GM11168 (cell line): Measurements from ENCODE around the gene KDSR.

Experiments
- in situ Hi-C: fragments of 300-500 bp; cut with MboI; formaldehyde crosslinking; loops from one replicate; pipeline ENCODE4 v1.12.0; 2022; ENCODE audit warnings: low sequenced_read_pairs; ENCODE audit not compliant: unreplicated experiment

KDSR gene, protein sequence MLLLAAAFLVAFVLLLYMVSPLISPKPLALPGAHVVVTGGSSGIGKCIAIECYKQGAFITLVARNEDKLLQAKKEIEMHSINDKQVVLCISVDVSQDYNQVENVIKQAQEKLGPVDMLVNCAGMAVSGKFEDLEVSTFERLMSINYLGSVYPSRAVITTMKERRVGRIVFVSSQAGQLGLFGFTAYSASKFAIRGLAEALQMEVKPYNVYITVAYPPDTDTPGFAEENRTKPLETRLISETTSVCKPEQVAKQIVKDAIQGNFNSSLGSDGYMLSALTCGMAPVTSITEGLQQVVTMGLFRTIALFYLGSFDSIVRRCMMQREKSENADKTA

DNA sequence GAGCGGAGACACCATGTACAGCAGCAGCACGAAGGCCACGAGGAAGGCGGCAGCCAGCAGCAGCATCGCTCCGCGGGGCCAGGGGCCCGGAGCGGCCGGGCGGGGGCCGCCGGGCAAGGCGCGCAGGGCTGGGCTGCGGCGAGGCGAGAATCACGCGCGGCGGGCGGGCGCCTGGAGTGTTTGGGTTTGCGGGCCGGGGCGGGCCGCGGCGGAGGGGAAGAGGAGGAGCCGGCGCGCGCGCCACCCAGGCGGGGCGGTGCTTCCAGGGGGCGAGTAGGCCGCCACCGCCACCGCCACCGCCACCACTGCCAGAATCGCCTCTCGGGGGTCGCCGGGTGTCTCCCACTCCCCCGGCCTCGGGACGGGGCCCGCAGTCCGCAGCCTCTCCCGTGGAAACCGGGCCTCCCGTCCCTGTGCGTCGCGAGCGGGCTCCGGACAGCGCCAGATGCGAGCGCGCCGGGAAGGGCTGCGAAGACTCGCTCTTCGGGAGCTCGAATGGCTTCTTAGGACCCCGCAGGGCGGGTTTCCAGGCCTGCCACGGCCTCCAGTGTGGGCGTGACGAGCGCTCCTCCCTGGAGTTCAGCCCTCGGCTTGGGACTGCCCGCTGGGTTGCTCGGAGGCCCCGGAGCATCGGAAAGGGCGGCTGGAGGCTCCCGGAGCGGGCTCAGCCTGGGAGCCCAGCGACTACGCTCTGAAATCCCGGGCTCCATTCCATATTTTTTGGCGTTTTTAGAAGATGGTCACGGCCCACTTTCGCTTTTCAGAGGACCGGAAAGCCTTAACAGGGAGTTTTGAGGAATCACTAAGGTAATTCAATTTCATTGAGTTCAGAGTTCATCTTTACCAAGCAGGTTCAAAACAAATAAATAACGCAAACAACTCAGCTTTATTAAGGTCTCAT lies at the start of gene KDSR:
Gene KDSR, minus strand, starts transcription at position 154 of the 901 bp plus-strand sequence. Its CDS starts 88 bp downstream, at position 66.
- in situ Hi-C loops: no loop called here

DNA sequence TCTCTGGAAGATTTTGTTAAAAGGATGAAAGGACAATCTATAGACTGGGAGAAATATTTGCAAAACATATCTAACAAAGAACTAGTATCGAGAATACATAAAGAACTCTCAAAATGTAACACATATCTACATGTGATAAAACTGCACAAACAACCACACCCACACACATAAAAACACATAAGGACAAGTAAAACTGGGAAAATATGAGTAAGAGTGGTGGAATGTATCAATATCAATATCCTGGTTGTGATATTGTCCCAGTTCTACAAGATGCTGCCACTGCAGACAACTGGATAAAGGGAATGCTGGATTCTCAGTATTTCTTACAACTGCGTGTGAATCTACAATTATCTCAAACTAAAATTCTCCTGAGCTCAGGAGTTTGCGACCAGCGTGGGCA lies 45.9 kb upstream of the KDSR start:
- in situ Hi-C loops: no loop called here

DNA sequence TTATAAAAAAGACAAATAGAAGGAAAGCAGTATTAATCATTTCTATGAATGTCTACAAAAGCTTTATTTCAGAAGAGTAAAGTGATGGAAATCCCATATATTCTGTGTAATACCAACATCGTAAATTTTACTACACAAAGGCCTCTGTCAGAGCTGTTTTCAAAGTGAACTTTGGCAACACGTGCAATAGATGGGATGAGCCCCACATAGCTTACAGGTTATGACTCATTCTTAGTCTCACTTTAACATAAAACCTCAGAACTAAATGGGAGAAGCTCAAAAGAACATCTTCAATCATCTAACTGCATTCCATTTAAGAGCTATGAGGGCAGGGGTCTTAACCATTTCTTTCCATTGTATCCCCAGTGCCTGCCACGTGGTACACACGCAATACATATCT lies 43.8 kb upstream of the KDSR start:
- in situ Hi-C loops: no loop called here

DNA sequence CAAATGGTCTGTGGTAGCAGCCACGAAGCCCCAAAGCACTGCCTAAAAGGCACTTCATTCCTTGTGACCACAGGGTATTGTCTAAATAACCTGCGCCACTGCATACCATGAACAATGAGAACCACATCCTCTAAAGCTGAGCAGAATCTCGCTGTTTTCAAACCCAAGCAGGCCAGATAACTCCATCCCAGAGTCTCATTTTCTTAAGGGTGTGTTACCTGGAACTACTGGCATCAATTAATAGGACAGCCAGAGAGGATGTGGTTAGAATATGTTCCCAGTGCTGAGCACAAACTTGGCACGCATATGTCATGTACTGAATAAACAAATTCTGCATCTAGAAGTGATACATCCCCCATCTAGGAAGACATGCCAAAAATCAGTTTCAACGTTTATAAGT lies 42.3 kb upstream of the KDSR start:
- in situ Hi-C loops: no loop called here

DNA sequence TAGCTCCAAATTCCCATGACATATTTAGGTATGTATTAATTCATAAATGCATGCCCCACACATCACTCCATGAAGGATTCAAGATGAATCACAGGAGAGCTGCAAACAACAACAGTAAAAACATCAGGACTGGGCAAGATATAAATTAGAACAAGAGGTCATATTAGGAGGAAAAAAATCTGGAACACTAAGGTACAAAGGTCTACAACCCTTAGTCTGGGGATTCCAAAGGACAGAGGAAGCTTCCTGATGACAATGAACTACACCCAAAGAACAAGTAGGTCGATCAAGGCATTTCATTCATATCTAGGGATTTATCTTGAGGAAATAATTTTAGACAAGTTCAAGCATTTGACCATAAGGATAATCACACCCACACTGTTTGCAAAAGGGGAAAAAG lies 40.7 kb upstream of the KDSR start:
- in situ Hi-C loops: no loop called here

DNA sequence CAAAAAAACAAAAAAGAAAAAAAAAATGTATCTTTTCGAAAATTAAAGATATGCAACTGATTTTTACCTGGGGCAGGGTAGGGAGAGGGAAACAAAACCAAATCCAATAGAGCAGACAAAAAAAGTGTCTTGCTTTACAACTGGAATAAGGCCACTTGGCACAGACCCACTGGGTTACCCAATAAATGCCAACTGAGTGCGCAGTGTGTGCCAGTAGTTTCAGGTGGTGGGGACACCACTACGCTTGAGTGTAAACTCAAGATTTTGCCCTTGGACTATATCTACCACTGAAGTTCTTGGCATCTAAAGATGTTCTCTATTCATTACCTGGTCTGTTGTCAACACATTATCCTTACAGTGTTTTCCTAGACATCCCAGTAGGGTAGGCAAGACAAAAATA lies 39.0 kb upstream of the KDSR start:
- in situ Hi-C loops: no loop called here

DNA sequence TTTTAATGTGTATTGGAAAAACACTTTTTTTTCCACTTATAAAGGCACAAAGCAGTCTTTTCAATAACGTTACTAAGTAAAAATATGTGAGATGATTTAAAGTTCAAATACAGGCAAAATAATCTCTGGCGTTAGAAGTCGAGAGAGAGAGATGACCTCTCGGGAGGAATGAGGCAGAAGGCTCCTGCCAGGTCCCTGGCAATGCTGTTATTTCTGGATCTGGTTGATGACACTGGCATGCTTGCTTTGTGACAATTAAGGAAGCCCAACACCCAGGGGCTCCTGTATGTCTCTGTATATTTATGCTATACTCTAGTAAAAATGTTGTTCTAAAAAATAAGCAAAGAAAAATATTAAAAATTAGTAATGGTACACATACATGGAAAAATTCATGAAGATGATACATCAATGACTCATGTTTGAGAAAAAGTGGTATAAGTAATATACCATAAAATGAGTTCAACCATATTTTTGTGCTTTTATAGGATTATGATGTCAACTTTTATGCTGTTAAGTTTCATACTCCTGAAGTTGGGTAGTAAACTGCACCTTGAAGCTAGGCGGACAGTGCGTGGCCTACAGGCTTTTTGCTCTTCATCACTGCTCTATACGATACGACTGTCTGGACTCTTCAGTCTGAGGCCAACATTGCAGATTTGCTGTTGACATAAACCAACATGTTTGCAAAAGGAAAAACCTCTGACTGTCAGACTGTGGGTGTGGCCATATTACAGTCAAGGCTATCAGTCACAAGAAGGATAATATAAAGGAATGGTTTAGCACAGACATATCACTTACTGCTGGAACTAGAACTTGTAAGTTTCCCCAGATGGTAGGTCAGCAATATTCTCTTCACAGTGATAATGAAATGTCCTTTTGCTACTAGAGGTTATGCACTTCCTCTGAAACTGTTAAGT lies 35.5 kb upstream of the KDSR start:
- in situ Hi-C loops: no loop called here

DNA sequence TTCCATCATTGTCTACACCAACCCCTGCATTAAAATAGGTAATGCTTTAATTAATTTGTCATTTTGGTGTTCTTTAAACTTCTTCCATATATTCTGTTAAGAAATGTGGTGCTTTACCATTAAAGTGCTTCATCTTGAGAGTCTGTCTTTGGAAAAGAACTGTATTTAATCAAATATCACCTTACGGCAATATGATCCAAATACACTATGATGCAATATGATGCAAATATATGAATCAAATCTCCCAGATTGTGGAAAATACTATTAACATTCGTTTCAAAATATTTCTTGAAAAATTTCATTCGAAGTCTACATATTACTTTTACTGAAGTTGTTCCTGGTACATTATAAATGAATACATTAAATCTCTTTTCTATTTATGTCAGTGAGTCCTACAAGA lies 32.3 kb upstream of the KDSR start:
- in situ Hi-C loops: no loop called here

DNA sequence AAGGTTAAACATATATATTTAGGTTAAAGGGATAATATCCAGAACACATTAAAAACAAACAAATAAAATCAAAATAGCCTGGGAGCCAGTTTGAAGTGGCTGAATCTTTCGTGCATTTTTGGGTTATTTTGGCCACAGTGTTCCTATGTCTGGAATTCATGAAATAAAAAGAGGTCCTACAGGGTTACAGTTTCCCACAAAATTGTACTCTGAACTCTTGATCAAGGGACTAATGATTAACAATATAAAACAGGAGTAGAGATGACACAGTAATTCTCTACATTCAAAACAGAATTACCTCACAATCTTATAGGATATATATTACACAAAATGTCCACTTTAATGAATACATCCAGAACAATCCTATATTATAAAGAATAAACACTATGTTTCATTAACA lies 30.3 kb upstream of the KDSR start:
- in situ Hi-C loops: no loop called here

DNA sequence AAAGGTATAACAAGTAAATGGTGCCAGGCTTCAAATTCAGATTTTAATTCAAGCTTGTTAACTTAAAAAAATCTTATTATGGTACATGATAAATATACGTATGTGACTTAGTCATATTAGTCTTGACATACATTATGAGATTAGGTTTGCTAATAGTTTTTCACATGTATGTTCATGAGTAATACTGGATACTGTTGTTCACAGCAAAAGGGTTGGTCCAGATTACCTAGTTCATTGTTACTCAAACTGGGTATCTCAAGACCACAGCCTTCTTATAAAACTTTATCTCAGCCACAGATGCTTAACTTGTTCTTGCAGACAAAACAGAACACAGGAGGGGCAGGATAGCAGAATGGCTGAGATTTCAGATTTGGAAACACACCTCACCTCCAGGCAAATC lies 28.5 kb upstream of the KDSR start:
- in situ Hi-C loops: no loop called here

DNA sequence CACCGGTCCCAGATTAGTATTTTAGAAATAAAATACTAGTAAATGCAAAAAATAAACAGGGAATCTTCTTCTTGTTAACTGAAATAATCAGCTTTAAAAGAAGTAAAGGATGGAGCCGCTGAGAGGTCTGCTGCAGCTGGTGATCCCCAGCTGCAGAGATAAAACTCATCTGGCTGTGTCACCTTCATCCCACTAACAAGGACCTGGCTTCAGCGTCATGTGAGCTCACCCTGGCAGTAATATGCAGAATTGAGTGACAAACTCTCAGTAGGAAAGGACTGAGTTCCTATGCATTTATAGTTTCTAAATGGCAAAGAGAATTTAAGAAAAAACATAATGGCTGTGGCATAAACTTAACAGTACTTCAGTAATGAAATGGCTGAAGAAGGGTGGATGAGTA lies 27.9 kb upstream of the KDSR start:
- in situ Hi-C loops: no loop called here

DNA sequence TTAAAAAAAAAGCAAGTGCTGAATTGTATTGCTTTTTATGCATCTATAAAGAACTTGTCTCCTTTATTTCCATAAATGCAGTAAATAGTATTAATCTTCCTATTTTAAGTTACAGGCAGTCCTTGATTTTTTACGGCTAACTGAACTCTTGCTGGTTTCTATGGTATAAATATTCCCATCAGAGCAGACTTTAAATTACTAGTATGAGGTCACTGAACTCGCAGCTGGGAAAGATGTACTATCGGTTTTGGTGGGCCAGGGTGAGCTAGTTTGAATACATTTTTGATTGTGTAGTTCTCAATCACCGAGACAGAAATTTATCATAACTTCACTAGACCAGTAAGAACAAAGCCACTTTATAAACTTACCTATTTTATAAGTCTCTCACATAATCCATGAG lies 20.9 kb upstream of the KDSR start:
- in situ Hi-C loops: no loop called here

DNA sequence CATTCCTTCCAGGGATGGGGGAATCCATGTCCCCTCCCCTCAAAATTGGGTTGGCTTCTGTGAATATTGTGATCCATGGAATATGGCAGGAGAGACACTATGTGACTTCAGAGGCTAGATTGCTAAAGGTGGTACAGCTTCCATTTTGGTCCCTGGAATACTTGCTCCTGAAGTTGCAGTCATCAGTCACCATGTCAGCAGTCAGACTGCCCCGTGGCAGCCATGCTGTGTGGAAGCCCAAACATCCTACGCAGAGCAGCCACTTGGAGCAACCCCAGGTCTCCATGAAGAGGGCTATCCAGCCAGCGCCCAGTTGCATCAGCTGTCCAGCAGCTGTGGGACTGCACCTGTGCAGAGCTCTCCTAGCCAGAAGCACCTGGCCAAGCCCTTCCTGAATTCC lies 15.8 kb upstream of the KDSR start:
- in situ Hi-C loops: no loop called here

DNA sequence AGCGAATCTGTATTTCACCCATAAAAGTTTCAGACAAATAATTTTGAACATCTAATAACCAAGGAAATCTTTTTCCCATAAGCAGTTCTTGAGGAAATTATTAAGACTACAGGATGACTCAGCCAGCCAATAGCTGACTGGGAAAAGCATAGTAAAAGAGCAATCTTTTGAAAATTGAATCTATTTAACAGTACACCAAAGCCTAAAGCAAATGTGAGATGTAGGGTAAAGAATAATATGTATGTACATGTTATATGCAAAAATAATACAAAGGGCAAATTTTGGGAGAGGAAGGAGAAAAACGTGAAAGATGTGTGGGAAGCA lies 12.6 kb upstream of the KDSR start:
- in situ Hi-C loops: no loop called here

DNA sequence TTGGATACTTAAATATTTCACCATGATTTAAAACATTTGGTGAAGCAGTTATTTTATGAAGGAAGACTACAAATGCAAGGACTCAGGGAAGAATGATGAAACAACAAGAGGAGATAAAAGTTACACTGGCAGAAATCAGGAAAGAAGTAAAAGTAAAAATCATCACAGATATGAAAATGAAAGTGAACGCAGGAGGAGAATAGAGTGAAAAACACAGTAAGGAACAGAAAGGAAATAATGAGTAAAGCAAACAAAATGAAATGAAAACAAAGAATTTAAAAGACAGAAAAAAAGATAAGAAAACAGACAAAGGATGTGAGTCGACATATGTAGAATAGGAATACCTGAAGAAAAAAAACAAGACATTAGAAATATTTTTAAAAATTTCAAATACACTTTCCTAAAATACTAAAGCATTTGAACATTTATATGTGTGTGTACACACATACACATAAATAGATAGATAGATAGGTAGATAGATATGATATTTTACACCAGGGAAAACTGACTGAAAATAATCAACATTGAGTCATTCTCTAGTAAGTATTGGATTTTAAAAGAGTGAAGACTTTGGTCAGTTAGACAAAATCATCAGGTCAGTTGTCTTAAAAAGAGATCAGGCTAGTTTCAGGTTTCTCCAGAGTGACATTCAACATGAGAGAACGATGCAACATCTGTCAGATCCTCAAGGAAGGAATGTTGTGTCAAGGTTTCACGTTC lies 12.1 kb upstream of the KDSR start:
- in situ Hi-C loops: no loop called here

DNA sequence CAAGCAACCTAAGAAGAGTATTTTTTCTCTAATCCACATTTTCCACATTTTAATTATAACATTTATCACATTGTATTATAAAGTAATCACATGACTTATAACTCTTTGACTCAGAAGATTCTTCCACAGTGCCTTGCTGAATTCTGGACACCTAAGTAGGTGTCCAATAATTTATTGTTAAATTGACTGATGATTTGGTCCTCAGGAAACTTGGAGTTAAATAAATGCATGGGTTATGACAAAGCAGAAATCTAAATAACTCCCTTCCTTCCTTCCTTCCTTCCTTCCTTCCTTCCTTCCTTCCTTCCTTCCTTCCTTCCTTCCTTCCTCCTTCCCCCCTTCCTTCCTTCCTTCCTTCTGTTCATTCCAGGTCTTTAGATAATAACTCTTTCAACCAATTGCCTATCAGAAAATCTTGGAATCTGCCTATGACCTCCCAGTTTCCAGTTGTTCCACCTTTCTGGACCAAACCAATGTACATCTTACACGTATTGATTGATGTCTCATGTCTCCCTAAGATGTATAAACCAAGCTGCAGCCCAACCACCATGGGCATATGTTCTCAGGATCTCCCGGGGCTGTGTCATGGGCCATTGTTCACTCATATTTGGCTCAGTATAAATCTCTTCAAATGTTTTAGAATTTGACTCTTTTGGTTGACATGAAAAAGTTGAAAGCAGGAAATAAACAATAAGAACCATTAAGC lies 10.4 kb upstream of the KDSR start:
- in situ Hi-C loops: no loop called here

DNA sequence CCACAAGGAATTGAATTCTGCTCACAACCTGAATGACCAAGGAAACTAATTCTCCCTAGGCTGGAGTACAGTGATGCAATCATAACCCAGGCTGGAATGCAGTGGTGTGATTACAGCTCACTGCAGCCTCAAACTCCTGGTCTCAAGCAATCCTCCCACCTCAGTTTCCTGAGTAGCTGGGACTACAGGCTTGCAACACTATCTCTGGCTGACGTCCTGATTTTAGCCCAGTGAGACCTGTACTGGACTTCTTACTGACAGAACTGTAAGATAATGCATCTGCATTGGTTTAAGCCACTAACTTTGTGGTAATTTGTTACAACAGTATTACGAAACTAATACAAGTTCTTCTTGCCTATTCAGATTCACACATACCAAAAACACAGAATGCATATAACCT lies 9.5 kb upstream of the KDSR start:
- in situ Hi-C loops: no loop called here

DNA sequence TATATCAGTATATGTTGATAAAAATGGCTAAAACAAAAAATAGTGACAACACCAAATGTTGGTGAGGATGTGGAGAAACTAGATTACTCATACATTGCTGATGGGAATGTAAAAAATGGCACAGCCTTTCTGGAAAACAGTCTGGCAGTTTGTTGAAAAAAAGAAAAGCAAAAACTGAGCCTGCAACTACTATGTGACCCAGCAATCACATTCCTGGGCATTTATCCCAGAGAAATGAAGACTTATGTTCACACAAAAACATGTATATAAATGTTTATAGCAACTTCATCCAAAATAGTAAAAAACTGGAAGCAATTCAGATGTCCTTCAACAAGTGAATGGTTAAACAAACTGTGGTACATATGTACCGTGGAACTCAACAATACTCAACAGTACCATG lies 7.5 kb upstream of the KDSR start:
- in situ Hi-C loops: no loop called here

DNA sequence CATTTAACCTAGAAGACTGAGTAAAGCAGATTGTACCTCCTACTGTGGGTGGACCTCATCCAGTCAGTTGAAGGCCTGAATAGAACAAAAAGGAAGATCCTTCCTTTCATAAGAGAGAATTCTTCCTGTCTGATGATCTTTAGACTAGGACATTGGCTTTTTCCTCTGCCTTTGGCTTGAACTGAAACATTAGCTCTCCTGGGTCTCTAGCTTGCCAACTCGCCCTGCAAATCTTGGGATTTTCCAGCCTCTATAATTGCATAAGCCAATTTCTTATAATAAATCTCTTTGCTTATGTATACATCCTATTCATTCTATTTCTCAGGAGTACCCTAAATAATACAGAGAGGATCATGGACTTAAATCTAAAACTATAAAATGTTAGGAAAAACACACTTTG lies 6.2 kb upstream of the KDSR start:
- in situ Hi-C loops: no loop called here

DNA sequence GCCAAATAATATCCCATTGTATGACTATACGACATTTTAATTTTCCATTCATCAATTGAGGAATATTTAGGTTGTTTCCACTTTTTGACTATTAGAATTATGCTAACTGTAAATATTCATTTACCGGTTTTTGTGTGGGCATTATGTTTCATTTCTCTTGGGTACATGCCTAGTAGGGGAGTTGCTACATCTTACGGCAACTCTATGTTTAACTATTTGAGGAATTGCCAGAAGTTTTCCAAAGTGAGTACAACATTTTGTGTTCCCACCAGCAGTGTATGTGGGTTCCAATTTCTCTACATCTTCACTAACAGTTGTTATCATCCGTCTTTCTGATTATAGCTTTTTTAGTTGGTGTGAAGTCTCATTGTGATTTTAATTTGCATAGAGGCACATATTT lies 1.6 kb upstream of the KDSR start:
- in situ Hi-C loops: no loop called here
